Gastroesophageal sphincter (tissue), 4 donors: ENCODE results near the gene SFSWAP. TPM values are rescaled to one million over a fixed set of nuclear protein-coding genes. Genes with fewer than 3 reads are reported as not detected.

Experiments
- ATAC-seq: fragments of 150-250 bp; one replicate; pipeline ENCODE4 v1.9.1; 2016; ENCODE audit warnings: mild to moderate bottlenecking, moderate library complexity
- H3K27ac ChIP-seq, 4 donors: fragments of 200-600 bp; sonication (generic) in 3 of 4; 1 replicate in 3 of 4; 2 replicates in 1 of 4; pipeline ENCODE4 v1.5.1; 2016 to 2019
- H3K27me3 ChIP-seq: fragments of 200-600 bp; sonication (generic); one replicate; pipeline ENCODE4 v1.5.1; 2019
- H3K36me3 ChIP-seq, 2 donors: fragments of 200-600 bp; sonication (generic); one replicate each; pipeline ENCODE4 v1.5.1; 2019; ENCODE audit warnings: control low read depth in 1 of 2
- H3K4me1 ChIP-seq, 3 donors: fragments of 200-600 bp; sonication (generic); 1 replicate in 2 of 3; 2 replicates in 1 of 3; pipeline ENCODE4 v1.5.1; 2016 to 2019; ENCODE audit warnings: control low read depth in 2 of 3
- H3K4me3 ChIP-seq, 2 donors: fragments of 200-600 bp; sonication (generic); one replicate each; pipeline ENCODE4 v1.5.1; 2019; ENCODE audit warnings: mild to moderate bottlenecking in 1 of 2, moderate library complexity in 1 of 2
- H3K9me3 ChIP-seq, 3 donors: fragments of 200-600 bp; sonication (generic); one replicate each; pipeline ENCODE4 v1.5.1; 2017 to 2019; ENCODE audit warnings: control low read depth in 2 of 3
- CTCF ChIP-seq, 4 experiments: fragments of 200-600 bp in 2 of 4; fragments of 450-650 bp in 2 of 4; sonication (generic) in 1 of 4; IDR thresholded peaks; one replicate each; pipeline ENCODE4 v1.5.1; 2017 to 2019; ENCODE audit warnings: antibody characterized with exemption in 4 of 4, mild to moderate bottlenecking in 2 of 4, moderate library complexity in 2 of 4
- EP300 ChIP-seq: sonication (generic); formaldehyde crosslinking; IDR thresholded peaks from one replicate; pipeline ENCODE4 v1.6.1; 2017; ENCODE audit warnings: antibody characterized with exemption, mild to moderate bottlenecking
- POLR2A ChIP-seq, 2 donors: fragments of 450-650 bp; IDR thresholded peaks; one replicate each; pipeline ENCODE4 v1.6.1; 2017; ENCODE audit warnings: antibody characterized with exemption in 2 of 2, mild to moderate bottlenecking in 2 of 2, moderate library complexity in 1 of 2
- POLR2AphosphoS5 ChIP-seq: sonication (generic); formaldehyde crosslinking; IDR thresholded peaks from one replicate; pipeline ENCODE4 v1.6.1; 2017; ENCODE audit warnings: antibody characterized with exemption
- WGBS, 2 donors: methylation state at CpG; one replicate each; pipeline ENCODE4 v1.1.5; 2018; ENCODE audit warnings: low coverage in 1 of 2; 5-methylcytosine and 5-hydroxymethylcytosine counted together
- total RNA-seq, 4 donors: library from RNA; depleted of rRNA; stranded (reverse); fragments of >200 nt; gene quantifications; one replicate each; pipeline ENCODE4 v1.1.0, GENCODE V29; 2016

Gene SFSWAP
- total RNA-seq, 4 donors from 2014 or later, result 22.4 to 50.4 (median 32.5) TPM

- no peaks in the 10 kb centered on the region for H3K9me3 ChIP-seq
- H3K36me3 ChIP-seq, result peaks cover 0 to 66% of the 10 kb centered on the region in 2 donors
- no peak overlapping the region for H3K4me3 ChIP-seq
- WGBS, 2 donors, result 65 to 86% methylated on average over 5 to 11 of the region's 20 CpGs
- no peak overlapping the region for H3K27ac ChIP-seq
- TF ChIP-seq CTCF (IDR thresholded peaks at IDR 0.05) (no peak), EP300 (no peak), POLR2AphosphoS5 (no peak), POLR2A (IDR thresholded peaks at IDR 0.05) (no peak)
- peaks cover 0 to 10% (median 4%) of the 10 kb centered on the region in 3 donors for H3K4me1 ChIP-seq
- ATAC-seq, result no peak
- H3K27me3 ChIP-seq, result no peaks in the 10 kb centered on the region
These were observed 89.8 kb downstream of the SFSWAP start for GRCh38 chr12:131800594-131801135.

GRCh38 chr12:131801254-131801866, 90.5 kb downstream of the SFSWAP start:
- ATAC-seq, result no peak
- H3K27me3 ChIP-seq, result no peaks in the 10 kb centered on the region
- H3K4me1 ChIP-seq, result peaks cover 0 to 10% (median 4%) of the 10 kb centered on the region in 3 donors
- H3K27ac ChIP-seq, result no peak overlapping the region
- WGBS, 2 donors, result 50 to 81% methylated on average over 1 to 7 of the region's 35 CpGs
- TF ChIP-seq CTCF (IDR thresholded peaks at IDR 0.05) (no peak), POLR2AphosphoS5 (no peak), POLR2A (IDR thresholded peaks at IDR 0.05) (no peak), EP300 (no peak)
- no peaks in the 10 kb centered on the region for H3K9me3 ChIP-seq
- H3K36me3 ChIP-seq, result peaks cover 0 to 61% of the 10 kb centered on the region in 2 donors
- no peak overlapping the region for H3K4me3 ChIP-seq

DNA sequence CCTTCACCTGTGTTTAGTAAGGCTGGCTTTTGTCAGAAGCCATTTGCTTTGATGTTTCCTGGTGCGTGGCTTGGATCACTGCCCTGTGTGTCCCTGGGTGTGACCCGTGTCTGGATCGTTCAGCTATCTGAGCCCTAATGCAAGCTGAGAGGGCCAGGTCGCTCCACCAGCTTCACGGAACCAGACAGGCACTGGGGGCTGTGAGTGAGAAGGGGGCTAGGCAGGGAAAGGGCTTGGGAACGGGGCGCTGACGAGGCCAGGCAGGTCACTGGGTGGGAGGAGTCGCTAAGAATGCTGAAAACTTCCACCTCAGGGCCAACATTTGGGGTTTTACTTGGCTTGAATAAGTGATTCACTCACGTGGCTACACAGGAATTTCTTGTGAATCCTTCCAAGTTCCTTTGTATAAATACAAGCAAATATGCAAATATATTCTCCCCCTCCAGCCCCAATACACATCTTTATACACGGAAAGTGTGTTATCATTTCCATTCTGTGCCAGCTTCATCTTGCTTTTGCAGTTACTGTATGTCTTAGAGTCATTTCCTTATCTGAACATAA, 93.2 kb downstream of the SFSWAP start:
- 19 to 49% methylated on average over 4 to 6 of the region's 11 CpGs for WGBS, 2 donors
- peaks cover 0 to 35% of the 10 kb centered on the region in 2 donors for H3K36me3 ChIP-seq
- no peaks in the 10 kb centered on the region for H3K9me3 ChIP-seq
- no peak overlapping the region for H3K4me3 ChIP-seq
- H3K27me3 ChIP-seq, result no peaks in the 10 kb centered on the region
- no peak for ATAC-seq
- no peak overlapping the region for H3K27ac ChIP-seq
- TF ChIP-seq EP300, result no peak
- no peak for TF ChIP-seq CTCF (IDR thresholded peaks at IDR 0.05)
- TF ChIP-seq POLR2A (IDR thresholded peaks at IDR 0.05), result no peak
- no peak for TF ChIP-seq POLR2AphosphoS5
- peaks cover 0 to 10% (median 4%) of the 10 kb centered on the region in 3 donors for H3K4me1 ChIP-seq

GRCh38 chr12:131805421-131805820, 94.5 kb downstream of the SFSWAP start:
- TF ChIP-seq CTCF (IDR thresholded peaks at IDR 0.05), result no peak
- no peak for TF ChIP-seq POLR2A (IDR thresholded peaks at IDR 0.05)
- TF ChIP-seq POLR2AphosphoS5, result no peak
- no peak for TF ChIP-seq EP300
- WGBS, 2 donors, result 67 to 71% methylated on average over 2 to 5 of the region's 5 CpGs
- Histone ChIP-seq H3K27ac (no peak overlapping the region), H3K4me1 (peaks cover 0 to 10% (median 4%) of the 10 kb centered on the region in 3 donors), H3K4me3 (no peak overlapping the region), H3K9me3 (no peaks in the 10 kb centered on the region), H3K27me3 (no peaks in the 10 kb centered on the region), H3K36me3 (peaks cover 0 to 21% of the 10 kb centered on the region in 2 donors)
- no peak for ATAC-seq

- Histone ChIP-seq H3K36me3 (peaks cover 0 to 13% of the 10 kb centered on the region in 2 donors), H3K27me3 (peaks cover 3% of the 10 kb centered on the region), H3K4me3 (no peak overlapping the region), H3K4me1 (peaks cover 0 to 10% (median 4%) of the 10 kb centered on the region in 3 donors), H3K9me3 (no peaks in the 10 kb centered on the region), H3K27ac (no peak overlapping the region)
- no peak for ATAC-seq
- 66 to 85% methylated on average over 6 to 7 of the region's 7 CpGs for WGBS, 2 donors
- TF ChIP-seq POLR2AphosphoS5 (no peak), CTCF (IDR thresholded peaks at IDR 0.05) (no peak), EP300 (no peak), POLR2A (IDR thresholded peaks at IDR 0.05) (no peak)
These were observed 95.8 kb downstream of the SFSWAP start for GRCh38 chr12:131806674-131807073.
